ENCODE results near the gene SLC35G2. TPM values are rescaled to one million over a fixed set of nuclear protein-coding genes. Genes with fewer than 3 reads are reported as not detected.
A peak's percentile ranks its signal among the peaks of the same experiment; 100 is the strongest.

SLC35G2 gene
- total RNA-seq, 2 donors from 2014 or later = 0.77 to 1.4 TPM

DNA sequence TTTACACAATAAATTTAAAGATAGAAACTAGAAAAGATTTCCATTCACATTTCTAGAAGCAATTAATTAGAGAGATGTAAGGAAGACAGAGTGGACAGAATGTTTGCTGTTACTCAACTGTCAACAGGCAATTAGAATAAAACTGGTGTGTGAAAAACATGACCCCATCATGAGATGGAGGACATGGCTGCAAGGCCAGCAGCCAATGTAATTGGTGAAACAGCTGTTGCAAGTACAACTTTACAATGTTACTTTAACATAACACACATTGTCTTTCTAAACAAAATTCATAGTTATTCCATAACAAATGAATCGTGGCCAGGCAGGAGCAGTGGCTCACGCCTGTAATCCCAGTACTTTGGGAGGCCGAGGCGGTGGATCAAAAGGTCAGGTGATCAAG lies 38.2 kb upstream of the SLC35G2 start:
- H3K4me1 ChIP-seq (ENCODE audit: control insufficient read depth, insufficient read depth, low read length) = peaks cover 5% of the 10 kb centered on the region
- H3K4me3 ChIP-seq (ENCODE audit: low read length) = no peak overlapping the region
- no peaks in the 10 kb centered on the region for H3K36me3 Mint-ChIP-seq (ENCODE audit: low read depth)
- H3K36me3 ChIP-seq (ENCODE audit: control insufficient read depth, insufficient read depth, low read length) = no peaks in the 10 kb centered on the region
- H3K27me3 ChIP-seq (ENCODE audit: control insufficient read depth, insufficient read depth, low read length, poor library complexity, severe bottlenecking) = no peaks in the 10 kb centered on the region
- 82 to 94% methylated on average over 3 to 4 of the region's 4 CpGs for WGBS, 2 experiments (ENCODE audit: insufficient coverage in 1 of 2, insufficient read length in 1 of 2)
- H3K9me3 Mint-ChIP-seq = no peaks in the 10 kb centered on the region
- no peak overlapping the region for H3K27ac Mint-ChIP-seq
- no peak overlapping the region for H3K4me3 Mint-ChIP-seq
- H3K27me3 Mint-ChIP-seq (ENCODE audit: insufficient read depth) = peaks cover 13% of the 10 kb centered on the region
- no peak overlapping the region for H3K9ac ChIP-seq (ENCODE audit: extremely low read depth, low read length, poor library complexity, severe bottlenecking)
- TF ChIP-seq, protein P1, sequence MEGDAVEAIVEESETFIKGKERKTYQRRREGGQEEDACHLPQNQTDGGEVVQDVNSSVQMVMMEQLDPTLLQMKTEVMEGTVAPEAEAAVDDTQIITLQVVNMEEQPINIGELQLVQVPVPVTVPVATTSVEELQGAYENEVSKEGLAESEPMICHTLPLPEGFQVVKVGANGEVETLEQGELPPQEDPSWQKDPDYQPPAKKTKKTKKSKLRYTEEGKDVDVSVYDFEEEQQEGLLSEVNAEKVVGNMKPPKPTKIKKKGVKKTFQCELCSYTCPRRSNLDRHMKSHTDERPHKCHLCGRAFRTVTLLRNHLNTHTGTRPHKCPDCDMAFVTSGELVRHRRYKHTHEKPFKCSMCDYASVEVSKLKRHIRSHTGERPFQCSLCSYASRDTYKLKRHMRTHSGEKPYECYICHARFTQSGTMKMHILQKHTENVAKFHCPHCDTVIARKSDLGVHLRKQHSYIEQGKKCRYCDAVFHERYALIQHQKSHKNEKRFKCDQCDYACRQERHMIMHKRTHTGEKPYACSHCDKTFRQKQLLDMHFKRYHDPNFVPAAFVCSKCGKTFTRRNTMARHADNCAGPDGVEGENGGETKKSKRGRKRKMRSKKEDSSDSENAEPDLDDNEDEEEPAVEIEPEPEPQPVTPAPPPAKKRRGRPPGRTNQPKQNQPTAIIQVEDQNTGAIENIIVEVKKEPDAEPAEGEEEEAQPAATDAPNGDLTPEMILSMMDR (conservative IDR thresholded peaks at IDR 0.05) = no peak
- peaks cover 6% of the 10 kb centered on the region for H3K4me1 Mint-ChIP-seq
- no peak overlapping the region for H3K27ac ChIP-seq (ENCODE audit: low read depth, low read length)
- no peak for DNase-seq
- peaks cover 5% of the 10 kb centered on the region for H3K9me3 ChIP-seq (ENCODE audit: control insufficient read depth, low read length)

DNA sequence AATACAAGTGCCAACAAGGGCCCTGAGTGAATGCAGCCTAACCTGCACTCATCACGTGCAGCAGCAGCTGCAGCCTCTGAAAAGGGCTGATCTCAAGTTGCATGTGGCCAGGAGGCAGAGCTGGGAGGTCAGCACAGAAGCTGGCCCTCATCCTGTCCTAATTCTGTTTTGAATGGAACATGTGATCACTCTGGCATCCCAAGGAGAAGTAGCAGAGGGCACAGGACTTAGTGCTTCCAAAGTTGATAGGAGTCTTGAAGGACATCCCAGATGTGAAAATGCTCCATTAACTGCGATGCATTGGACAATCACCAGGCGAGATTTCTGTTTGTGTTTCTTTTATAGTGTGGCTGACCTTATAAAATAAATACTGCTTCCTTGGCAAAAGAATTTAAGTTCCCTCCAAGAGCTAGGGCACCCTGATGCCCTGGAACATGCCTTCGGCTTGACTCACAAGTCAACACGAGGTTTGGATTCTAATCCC lies 35.2 kb upstream of the SLC35G2 start:
- H3K27ac ChIP-seq (ENCODE audit: low read depth, low read length) = no peak overlapping the region
- H3K36me3 ChIP-seq (ENCODE audit: control insufficient read depth, insufficient read depth, low read length) = no peaks in the 10 kb centered on the region
- Mint-ChIP-seq H3K9me3 (no peaks in the 10 kb centered on the region), H3K27ac (no peak overlapping the region), H3K4me3 (no peak overlapping the region), H3K4me1 (peaks cover 20% of the 10 kb centered on the region), H3K27me3 (ENCODE audit: insufficient read depth) (peaks cover 13% of the 10 kb centered on the region), H3K36me3 (ENCODE audit: low read depth) (no peaks in the 10 kb centered on the region)
- DNase-seq = no peak
- peaks cover 5% of the 10 kb centered on the region for H3K9me3 ChIP-seq (ENCODE audit: control insufficient read depth, low read length)
- no peak overlapping the region for H3K4me3 ChIP-seq (ENCODE audit: low read length)
- TF ChIP-seq, protein P1 (conservative IDR thresholded peaks at IDR 0.05) = no peak
- H3K27me3 ChIP-seq (ENCODE audit: control insufficient read depth, insufficient read depth, low read length, poor library complexity, severe bottlenecking) = no peaks in the 10 kb centered on the region
- 89 to 90% methylated on average over 5 of the region's 5 CpGs for WGBS, 2 experiments (ENCODE audit: insufficient coverage in 1 of 2, insufficient read length in 1 of 2)
- H3K4me1 ChIP-seq (ENCODE audit: control insufficient read depth, insufficient read depth, low read length) = peaks cover 5% of the 10 kb centered on the region
- H3K9ac ChIP-seq (ENCODE audit: extremely low read depth, low read length, poor library complexity, severe bottlenecking) = no peak overlapping the region

DNA sequence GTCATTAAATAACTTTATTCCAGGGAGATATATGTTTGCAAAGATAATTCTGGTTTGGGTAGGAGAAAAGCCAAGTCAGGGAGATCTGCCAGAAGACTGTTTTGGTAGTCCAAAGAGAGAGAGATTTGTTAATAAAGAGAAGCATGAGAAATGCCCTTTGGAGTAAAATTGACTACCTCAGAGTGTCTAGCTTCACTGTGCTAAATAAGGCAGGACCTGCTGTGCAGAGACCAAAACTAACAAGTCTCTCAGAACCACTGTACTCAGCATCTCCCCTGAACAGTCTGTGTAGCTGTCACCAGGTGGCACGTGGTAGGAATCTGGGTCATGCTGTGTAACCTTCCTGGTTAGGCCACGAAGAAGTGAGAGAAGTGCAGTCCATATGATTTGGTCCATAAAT lies 31.6 kb upstream of the SLC35G2 start:
- TF ChIP-seq, protein P1 (conservative IDR thresholded peaks at IDR 0.05) = no peak
- H3K9ac ChIP-seq (ENCODE audit: extremely low read depth, low read length, poor library complexity, severe bottlenecking) = no peak overlapping the region
- no peaks in the 10 kb centered on the region for H3K27me3 ChIP-seq (ENCODE audit: control insufficient read depth, insufficient read depth, low read length, poor library complexity, severe bottlenecking)
- peaks cover 11% of the 10 kb centered on the region for H3K27me3 Mint-ChIP-seq (ENCODE audit: insufficient read depth)
- DNase-seq = no peak
- no peaks in the 10 kb centered on the region for H3K36me3 ChIP-seq (ENCODE audit: control insufficient read depth, insufficient read depth, low read length)
- H3K36me3 Mint-ChIP-seq (ENCODE audit: low read depth) = no peaks in the 10 kb centered on the region
- H3K4me1 Mint-ChIP-seq = peaks cover 17% of the 10 kb centered on the region
- H3K4me1 ChIP-seq (ENCODE audit: control insufficient read depth, insufficient read depth, low read length) = no peaks in the 10 kb centered on the region
- H3K9me3 ChIP-seq (ENCODE audit: control insufficient read depth, low read length) = peaks cover 5% of the 10 kb centered on the region
- peak overlapping the region; percentile 57 for H3K27ac ChIP-seq (ENCODE audit: low read depth, low read length)
- WGBS, 2 experiments (ENCODE audit: insufficient coverage in 1 of 2, insufficient read length in 1 of 2) = 70 to 91% methylated on average over 2 of the region's 2 CpGs
- peak overlapping the region; percentile 42 for H3K27ac Mint-ChIP-seq
- H3K9me3 Mint-ChIP-seq = no peaks in the 10 kb centered on the region
- H3K4me3 Mint-ChIP-seq = no peak overlapping the region
- no peak overlapping the region for H3K4me3 ChIP-seq (ENCODE audit: low read length)
